ENCODE data around the gene ADGRL4. TPM values are rescaled to one million over a fixed set of nuclear protein-coding genes. Genes with fewer than 3 reads are reported as not detected.

The ADGRL4 gene
- total RNA-seq: 4.2 TPM

GRCh38 chr1:79006564-79006963, at the start of gene ADGRL4:
TSS of gene ADGRL4 (minus strand) at chr1:79006730. CDS start at chr1:79006654, 76 bp downstream.

